Trophoblast cell (in vitro differentiated cells and primary cell): ENCODE results near the gene CXCL10.

Experiments used
- DNase-seq, 2 donors: peaks; one replicate each; pipeline ENCODE4 v3.0.0-alpha.2; 2016
- H2AFZ ChIP-seq: 2 replicates; pipeline ENCODE4 v1.6.1; 2013; ENCODE audit warnings: low read length, moderate library complexity, mild to moderate bottlenecking; ENCODE audit not compliant: insufficient read depth, poor library complexity
- H2AK5ac ChIP-seq: 2 replicates; pipeline ENCODE4 v1.6.1; 2013; ENCODE audit warnings: mild to moderate bottlenecking, low read length
- H2BK120ac ChIP-seq: 2 replicates; pipeline ENCODE4 v1.6.1; 2013; ENCODE audit warnings: low read length, mild to moderate bottlenecking, moderate library complexity; ENCODE audit not compliant: insufficient read depth, poor library complexity
- H2BK12ac ChIP-seq: 2 replicates; pipeline ENCODE4 v1.6.1; 2013; ENCODE audit warnings: mild to moderate bottlenecking, low read length, moderate library complexity
- H2BK5ac ChIP-seq: 2 replicates; pipeline ENCODE4 v1.6.1; 2013; ENCODE audit warnings: low read length, low read depth, moderate library complexity, mild to moderate bottlenecking; ENCODE audit not compliant: poor library complexity
- H3K14ac ChIP-seq: 2 replicates; pipeline ENCODE4 v1.6.1; 2013; ENCODE audit warnings: mild to moderate bottlenecking, low read length
- H3K18ac ChIP-seq: 2 replicates; pipeline ENCODE4 v1.6.1; 2013; ENCODE audit warnings: mild to moderate bottlenecking, low read length
- H3K23ac ChIP-seq: 2 replicates; pipeline ENCODE4 v1.6.1; 2013; ENCODE audit warnings: low read length
- H3K27ac ChIP-seq: 2 replicates; pipeline ENCODE4 v1.5.1; 2013; ENCODE audit warnings: low read depth, mild to moderate bottlenecking, inconsistent platforms, low read length, moderate library complexity
- H3K27me3 ChIP-seq: 2 replicates; pipeline ENCODE4 v1.6.1; 2013; ENCODE audit warnings: inconsistent platforms, mild to moderate bottlenecking, low read length, moderate library complexity; ENCODE audit not compliant: insufficient read depth
- H3K36me3 ChIP-seq, 2 experiments: 1 replicate in 1 of 2; 2 replicates in 1 of 2; pipeline ENCODE4 v1.6.1; 2013; ENCODE audit warnings: low read length in 2 of 2, mild to moderate bottlenecking in 2 of 2, moderate library complexity in 1 of 2; ENCODE audit not compliant: insufficient read depth in 2 of 2, control insufficient read depth in 1 of 2
- H3K4ac ChIP-seq: 2 replicates; pipeline ENCODE4 v1.6.1; 2013; ENCODE audit warnings: low read depth, mild to moderate bottlenecking, low read length, moderate library complexity
- H3K4me1 ChIP-seq, 2 experiments: 1 replicate in 1 of 2; 2 replicates in 1 of 2; pipeline ENCODE4 v1.6.1; 2013; ENCODE audit warnings: low read length in 2 of 2, mild to moderate bottlenecking in 2 of 2, moderate library complexity in 1 of 2; ENCODE audit not compliant: insufficient read depth in 2 of 2, control insufficient read depth in 1 of 2
- H3K4me2 ChIP-seq: 2 replicates; pipeline ENCODE4 v1.6.1; 2013; ENCODE audit warnings: inconsistent platforms, mild to moderate bottlenecking, low read length, moderate library complexity
- H3K4me3 ChIP-seq: 2 replicates; pipeline ENCODE4 v1.5.1; 2013; ENCODE audit warnings: mild to moderate bottlenecking, low read depth, low read length, inconsistent platforms
- H3K79me1 ChIP-seq: one replicate; pipeline ENCODE4 v1.6.1; 2013; ENCODE audit warnings: low read length
- H3K79me2 ChIP-seq: 2 replicates; pipeline ENCODE4 v1.6.1; 2013; ENCODE audit warnings: low read length, mild to moderate bottlenecking; ENCODE audit not compliant: control insufficient read depth, insufficient read depth, poor library complexity
- H3K9ac ChIP-seq: 2 replicates; pipeline ENCODE4 v1.6.1; 2013; ENCODE audit warnings: mild to moderate bottlenecking, low read length
- H3K9me3 ChIP-seq: 2 replicates; pipeline ENCODE4 v1.6.1; 2013; ENCODE audit warnings: low read depth, mild to moderate bottlenecking, control low read depth, inconsistent platforms, low read length; ENCODE audit not compliant: insufficient read depth
- H4K12ac ChIP-seq: 2 replicates; pipeline ENCODE4 v1.6.1; 2013; ENCODE audit warnings: low read depth, mild to moderate bottlenecking, low read length, moderate library complexity
- H4K8ac ChIP-seq: 2 replicates; pipeline ENCODE4 v1.6.1; 2013; ENCODE audit warnings: low read depth, mild to moderate bottlenecking, low read length, moderate library complexity
- H4K91ac ChIP-seq: one replicate; pipeline ENCODE4 v1.6.1; 2013; ENCODE audit warnings: low read depth, mild to moderate bottlenecking, low read length, moderate library complexity
- WGBS: extraction: QIAGEN DNeasy Blood & Tissue Kit; methylation state at CpG from one replicate; pipeline ENCODE4 v1.1.7; 2013; ENCODE audit warnings: missing lambda C conversion rate; ENCODE audit not compliant: insufficient read length, insufficient coverage; ENCODE audit errors: extremely low coverage; 5-methylcytosine and 5-hydroxymethylcytosine counted together

Gene CXCL10

DNA sequence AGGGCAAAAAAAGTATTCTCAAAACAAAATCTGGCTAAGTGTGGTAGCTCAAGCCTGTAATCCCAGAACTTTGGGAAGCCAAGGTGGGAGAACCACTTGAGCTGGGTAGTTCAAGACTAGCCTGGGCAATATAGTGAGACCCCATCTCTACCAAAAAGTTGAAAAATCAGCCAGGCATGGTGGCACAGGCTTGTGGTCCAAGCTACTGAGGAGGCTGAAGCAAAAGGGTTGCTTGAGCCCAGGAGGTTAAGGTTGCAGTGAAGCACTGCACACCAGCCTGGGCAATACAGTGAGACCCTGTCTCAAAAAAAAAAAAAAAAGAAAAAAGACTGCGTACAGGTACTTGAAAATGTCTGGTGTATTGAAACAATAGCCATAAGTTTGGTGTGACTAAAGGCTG, 30.8 kb downstream of the CXCL10 start:
- H2BK5ac ChIP-seq: no peak overlapping the region
- no peak overlapping the region for H3K9ac ChIP-seq
- no peak overlapping the region for H3K27ac ChIP-seq
- H3K4ac ChIP-seq: no peak overlapping the region
- H3K27me3 ChIP-seq: no peaks in the 10 kb centered on the region
- no CpG with 5 or more reads among the region's 1 CpG for WGBS
- no peak overlapping the region for H4K8ac ChIP-seq
- no peaks in the 10 kb centered on the region for H3K9me3 ChIP-seq
- no peak overlapping the region for H4K12ac ChIP-seq
- H2AFZ ChIP-seq: no peak overlapping the region
- peaks cover 7% of the 10 kb centered on the region for H3K79me2 ChIP-seq
- H4K91ac ChIP-seq: no peak overlapping the region
- H3K4me1 ChIP-seq: no peaks in the 10 kb centered on the region
- no peak overlapping the region for H2AK5ac ChIP-seq
- H3K18ac ChIP-seq: no peak overlapping the region
- H3K79me1 ChIP-seq: peaks cover 3% of the 10 kb centered on the region
- no peak overlapping the region for H3K23ac ChIP-seq
- no peak overlapping the region for H2BK12ac ChIP-seq
- H2BK120ac ChIP-seq: no peak overlapping the region
- no peak for DNase-seq
- no peak overlapping the region for H3K4me3 ChIP-seq
- H3K4me2 ChIP-seq: no peak overlapping the region
- H3K14ac ChIP-seq: no peak overlapping the region
- no peaks in the 10 kb centered on the region for H3K36me3 ChIP-seq

DNA sequence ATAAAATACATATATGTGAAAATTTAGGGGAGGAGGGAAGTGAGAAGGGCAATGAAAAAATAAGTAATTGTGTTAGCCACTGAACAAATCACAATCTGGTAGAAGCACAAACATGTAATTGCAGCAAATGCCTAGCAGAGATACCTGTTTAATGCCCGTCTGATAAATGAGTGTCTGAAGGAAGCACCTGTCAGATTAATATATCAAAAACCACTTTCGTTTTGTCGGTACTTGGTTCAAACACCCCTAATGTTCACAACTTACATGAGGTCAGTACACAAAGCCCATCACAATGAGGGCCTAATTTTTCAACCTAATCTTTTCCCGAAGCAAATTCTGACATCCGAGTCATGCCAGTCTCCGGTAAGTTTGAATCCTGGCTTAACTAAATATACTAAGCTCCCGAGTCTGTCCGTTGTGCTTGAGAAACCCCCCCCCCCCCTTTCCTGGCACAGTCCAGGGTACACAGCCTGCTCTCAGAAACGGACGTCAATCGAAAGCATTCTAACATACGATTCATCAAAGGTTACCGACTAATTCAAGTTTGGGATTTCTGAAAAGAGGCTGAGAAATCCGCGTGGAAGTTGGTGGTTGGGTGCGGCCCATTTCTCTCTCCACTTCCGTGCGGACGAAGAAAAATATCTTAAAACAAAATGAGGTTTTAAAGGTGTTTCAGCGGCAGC, 33.3 kb downstream of the CXCL10 start:
- Histone ChIP-seq H3K79me1 (peaks cover 3% of the 10 kb centered on the region), H3K27me3 (no peaks in the 10 kb centered on the region), H4K12ac (peak overlapping the region; percentile 91), H3K79me2 (peaks cover 7% of the 10 kb centered on the region), H3K4me2 (peak overlapping the region; percentile 72), H2BK5ac (no peak overlapping the region), H4K8ac (peak overlapping the region; percentile 100), H3K23ac (no peak overlapping the region), H3K36me3 (no peaks in the 10 kb centered on the region), H3K4me1 (no peaks in the 10 kb centered on the region), H3K18ac (no peak overlapping the region), H4K91ac (peak overlapping the region; percentile 57), H2AFZ (peak overlapping the region; percentile 96), H3K27ac (no peak overlapping the region), H2AK5ac (peak overlapping the region; percentile 42), H3K14ac (peak overlapping the region; percentile 77), H3K9ac (peak overlapping the region; percentile 89), H2BK12ac (no peak overlapping the region), H3K4ac (peak overlapping the region; percentile 97), H2BK120ac (peak overlapping the region; percentile 58), H3K9me3 (no peaks in the 10 kb centered on the region), H3K4me3 (peak overlapping the region; percentile 86)
- DNase-seq: peak in 1 of 2 donors; percentile 12
- no CpG with 5 or more reads among the region's 20 CpGs for WGBS

DNA sequence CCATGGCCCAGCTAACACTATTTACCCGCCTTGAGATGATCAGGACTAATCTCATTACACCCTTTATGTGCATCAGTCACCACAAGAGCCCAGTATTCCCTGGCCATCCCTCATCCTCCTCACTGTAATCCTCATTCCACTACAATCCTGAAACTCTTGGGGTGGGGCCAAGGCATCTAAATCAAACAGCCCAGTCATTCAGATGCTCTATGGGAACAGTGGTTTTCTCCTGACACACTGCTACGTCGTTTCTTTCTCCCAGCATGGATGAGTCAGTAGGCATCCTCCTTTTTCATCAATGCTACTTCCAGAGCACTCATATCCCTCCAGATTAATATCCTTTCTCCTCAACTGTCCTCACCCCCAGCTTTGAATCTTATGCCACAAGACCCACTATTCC, 38.2 kb downstream of the CXCL10 start:
- no peak overlapping the region for H3K23ac ChIP-seq
- H3K79me1 ChIP-seq: no peaks in the 10 kb centered on the region
- H3K14ac ChIP-seq: no peak overlapping the region
- H2BK12ac ChIP-seq: no peak overlapping the region
- H3K27me3 ChIP-seq: no peaks in the 10 kb centered on the region
- no peak overlapping the region for H3K4me2 ChIP-seq
- no peak overlapping the region for H4K91ac ChIP-seq
- no CpG with 5 or more reads among the region's 3 CpGs for WGBS
- H3K4me1 ChIP-seq: no peaks in the 10 kb centered on the region
- H3K9ac ChIP-seq: no peak overlapping the region
- no peak overlapping the region for H2AFZ ChIP-seq
- no peak overlapping the region for H2BK120ac ChIP-seq
- H3K27ac ChIP-seq: no peak overlapping the region
- no peak overlapping the region for H4K8ac ChIP-seq
- H3K36me3 ChIP-seq: peaks cover 4 to 6% of the 10 kb centered on the region in 2 experiments
- no peak for DNase-seq
- no peak overlapping the region for H3K4me3 ChIP-seq
- H3K18ac ChIP-seq: no peak overlapping the region
- H3K4ac ChIP-seq: no peak overlapping the region
- peaks cover 2% of the 10 kb centered on the region for H3K79me2 ChIP-seq
- no peaks in the 10 kb centered on the region for H3K9me3 ChIP-seq
- no peak overlapping the region for H2BK5ac ChIP-seq
- no peak overlapping the region for H4K12ac ChIP-seq
- no peak overlapping the region for H2AK5ac ChIP-seq

DNA sequence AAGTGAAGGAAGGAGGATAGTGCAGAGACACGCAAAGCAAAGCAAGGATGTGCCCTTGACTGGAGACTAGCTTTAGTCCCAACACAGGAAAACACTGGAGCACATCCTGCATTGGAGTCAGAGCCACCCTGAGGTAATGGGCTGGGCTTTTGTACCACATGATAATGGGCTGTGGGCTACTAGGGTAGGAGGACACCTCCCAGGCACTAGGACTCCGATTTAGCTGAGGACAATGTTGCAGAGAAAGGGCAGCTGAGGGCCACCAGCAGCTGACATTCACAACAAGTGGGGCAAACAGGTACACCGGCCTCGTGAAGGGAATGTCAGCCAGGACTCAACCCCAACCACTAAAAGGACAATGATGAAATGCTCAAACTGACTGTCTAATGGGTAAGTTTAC, 42.7 kb downstream of the CXCL10 start:
- Histone ChIP-seq H3K27me3 (no peaks in the 10 kb centered on the region), H2BK5ac (no peak overlapping the region), H3K4me1 (no peaks in the 10 kb centered on the region), H2BK120ac (no peak overlapping the region), H3K14ac (no peak overlapping the region), H3K23ac (peak overlapping the region; percentile 93), H4K12ac (no peak overlapping the region), H3K4me2 (no peak overlapping the region), H2BK12ac (no peak overlapping the region), H3K27ac (no peak overlapping the region), H3K4me3 (no peak overlapping the region), H4K8ac (no peak overlapping the region), H3K18ac (no peak overlapping the region), H3K79me1 (no peaks in the 10 kb centered on the region), H2AFZ (no peak overlapping the region), H3K9ac (no peak overlapping the region), H3K79me2 (no peaks in the 10 kb centered on the region), H3K4ac (no peak overlapping the region), H3K36me3 (peaks cover 9 to 15% of the 10 kb centered on the region in 2 experiments), H3K9me3 (no peaks in the 10 kb centered on the region), H4K91ac (no peak overlapping the region), H2AK5ac (no peak overlapping the region)
- no CpG with 5 or more reads among the region's 4 CpGs for WGBS
- no peak for DNase-seq
